Stimulated activated CD4-positive, alpha-beta T cell treated with anti-CD3 and anti-CD28 coated beads, TNF-alpha, amount 100 ng/mL, for 4 hours (primary cell): ENCODE measurements around the gene AFAP1L1.

Source experiments
- DNase-seq, 3 experiments: peaks; one replicate each; pipeline ENCODE4 v3.0.0-alpha.2; 2020; ENCODE audit warnings: low read depth in 3 of 3

The AFAP1L1 gene

GRCh38 chr5:149271716-149272563 lies at the start of gene AFAP1L1:
Gene AFAP1L1, plus strand, starts transcription at chr5:149271859. Its CDS starts 110 bp downstream, at chr5:149271969.
- DNase-seq, result no peak

GRCh38 chr5:149223081-149223848 lies 48.4 kb upstream of the AFAP1L1 start:
- DNase-seq, result no peak

GRCh38 chr5:149224282-149224681 lies 47.4 kb upstream of the AFAP1L1 start:
- no peak for DNase-seq

- DNase-seq, result no peak
These were observed 44.4 kb upstream of the AFAP1L1 start for GRCh38 chr5:149227168-149227826.

GRCh38 chr5:149228618-149229297 lies 42.9 kb upstream of the AFAP1L1 start:
- DNase-seq, result no peak

GRCh38 chr5:149229298-149229937 lies 42.2 kb upstream of the AFAP1L1 start:
- DNase-seq, result no peak

- no peak for DNase-seq
These were observed 35.8 kb upstream of the AFAP1L1 start for GRCh38 chr5:149235841-149236240.

GRCh38 chr5:149237662-149238061 lies 34.0 kb upstream of the AFAP1L1 start:
- DNase-seq, result no peak

- no peak for DNase-seq
These were observed 33.1 kb upstream of the AFAP1L1 start for GRCh38 chr5:149238540-149238939.

GRCh38 chr5:149239917-149240316 lies 31.7 kb upstream of the AFAP1L1 start:
- no peak for DNase-seq

- DNase-seq, result peak; percentile 28 to 75 (median 55)
These were observed 31.2 kb upstream of the AFAP1L1 start for GRCh38 chr5:149240354-149240998.

GRCh38 chr5:149242339-149242738 lies 29.3 kb upstream of the AFAP1L1 start:
- no peak for DNase-seq

- DNase-seq, result no peak
These were observed 24.8 kb upstream of the AFAP1L1 start for GRCh38 chr5:149246906-149247305.

GRCh38 chr5:149247726-149248125 lies 23.9 kb upstream of the AFAP1L1 start:
- no peak for DNase-seq

GRCh38 chr5:149251546-149251945 lies 20.1 kb upstream of the AFAP1L1 start:
- DNase-seq, result no peak

GRCh38 chr5:149254506-149254905 lies 17.2 kb upstream of the AFAP1L1 start:
- DNase-seq, result no peak

GRCh38 chr5:149256451-149256850 lies 15.2 kb upstream of the AFAP1L1 start:
- no peak for DNase-seq

GRCh38 chr5:149257131-149257530 lies 14.5 kb upstream of the AFAP1L1 start:
- no peak for DNase-seq

GRCh38 chr5:149257889-149258705 lies 13.6 kb upstream of the AFAP1L1 start:
- DNase-seq, result no peak

- no peak for DNase-seq
These were observed 10.9 kb upstream of the AFAP1L1 start for GRCh38 chr5:149260761-149261160.
